Upper lobe of left lung (tissue), 4 donors: ENCODE results near the gene PROX2.

Experiments used
- POLR2A ChIP-seq, 4 donors: fragments of 450-650 bp; IDR thresholded peaks; one replicate each; pipeline ENCODE4 v1.5.1; 2016 to 2017; ENCODE audit warnings: antibody characterized with exemption in 4 of 4, mild to moderate bottlenecking in 2 of 4
- POLR2AphosphoS5 ChIP-seq, 2 donors: sonication (generic); formaldehyde crosslinking; IDR thresholded peaks; one replicate each; pipeline ENCODE4 v1.5.1; 2017; ENCODE audit warnings: antibody characterized with exemption in 2 of 2
- TF ChIP-seq, protein P1 (sequence below), 6 experiments: fragments of 450-650 bp in 4 of 6; fragments of 200-600 bp in 2 of 6; sonication (generic) in 2 of 6; IDR thresholded peaks; one replicate each; pipeline ENCODE4 v1.5.1; 2016 to 2019; ENCODE audit warnings: antibody characterized with exemption in 6 of 6

DNA sequence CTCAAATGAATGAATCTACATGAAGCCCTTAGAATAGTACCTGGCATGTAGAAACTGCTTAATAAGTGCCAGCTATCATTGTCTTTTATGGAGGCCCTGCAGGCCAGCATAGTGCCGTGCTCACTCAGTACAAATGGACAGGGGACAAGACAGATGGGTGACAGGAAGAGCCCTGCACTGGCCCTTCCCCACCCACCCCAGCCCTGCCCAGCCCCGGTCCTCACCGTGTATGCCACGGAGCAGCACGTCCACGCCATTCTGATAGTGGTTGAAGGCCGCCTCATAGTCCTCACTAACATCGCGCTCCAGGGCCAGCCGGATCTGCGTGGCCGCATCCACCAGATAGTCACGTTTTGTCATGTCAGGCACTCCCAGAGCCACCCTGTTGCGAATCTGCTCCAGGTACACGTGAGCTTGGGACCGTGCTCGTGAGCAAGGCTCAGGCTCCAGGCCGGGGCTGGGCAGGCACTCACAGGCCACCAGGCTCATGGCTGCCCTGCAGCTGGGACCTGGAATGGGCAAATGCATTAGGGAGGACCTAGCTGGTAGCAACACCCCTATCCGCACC lies 45.2 kb upstream of the PROX2 start:
- TF ChIP-seq, protein P1, sequence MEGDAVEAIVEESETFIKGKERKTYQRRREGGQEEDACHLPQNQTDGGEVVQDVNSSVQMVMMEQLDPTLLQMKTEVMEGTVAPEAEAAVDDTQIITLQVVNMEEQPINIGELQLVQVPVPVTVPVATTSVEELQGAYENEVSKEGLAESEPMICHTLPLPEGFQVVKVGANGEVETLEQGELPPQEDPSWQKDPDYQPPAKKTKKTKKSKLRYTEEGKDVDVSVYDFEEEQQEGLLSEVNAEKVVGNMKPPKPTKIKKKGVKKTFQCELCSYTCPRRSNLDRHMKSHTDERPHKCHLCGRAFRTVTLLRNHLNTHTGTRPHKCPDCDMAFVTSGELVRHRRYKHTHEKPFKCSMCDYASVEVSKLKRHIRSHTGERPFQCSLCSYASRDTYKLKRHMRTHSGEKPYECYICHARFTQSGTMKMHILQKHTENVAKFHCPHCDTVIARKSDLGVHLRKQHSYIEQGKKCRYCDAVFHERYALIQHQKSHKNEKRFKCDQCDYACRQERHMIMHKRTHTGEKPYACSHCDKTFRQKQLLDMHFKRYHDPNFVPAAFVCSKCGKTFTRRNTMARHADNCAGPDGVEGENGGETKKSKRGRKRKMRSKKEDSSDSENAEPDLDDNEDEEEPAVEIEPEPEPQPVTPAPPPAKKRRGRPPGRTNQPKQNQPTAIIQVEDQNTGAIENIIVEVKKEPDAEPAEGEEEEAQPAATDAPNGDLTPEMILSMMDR (IDR thresholded peaks at IDR 0.05) = no peak
- no peak for TF ChIP-seq POLR2A (IDR thresholded peaks at IDR 0.05)
- no peak for TF ChIP-seq POLR2AphosphoS5 (IDR thresholded peaks at IDR 0.05)
